ENCODE measurements around the gene BICC1.

BICC1 gene

GRCh38 chr10:58701405-58702135, 188.9 kb downstream of the BICC1 start:
- no peak for DNase-seq (ENCODE audit: low spot score)

DNA sequence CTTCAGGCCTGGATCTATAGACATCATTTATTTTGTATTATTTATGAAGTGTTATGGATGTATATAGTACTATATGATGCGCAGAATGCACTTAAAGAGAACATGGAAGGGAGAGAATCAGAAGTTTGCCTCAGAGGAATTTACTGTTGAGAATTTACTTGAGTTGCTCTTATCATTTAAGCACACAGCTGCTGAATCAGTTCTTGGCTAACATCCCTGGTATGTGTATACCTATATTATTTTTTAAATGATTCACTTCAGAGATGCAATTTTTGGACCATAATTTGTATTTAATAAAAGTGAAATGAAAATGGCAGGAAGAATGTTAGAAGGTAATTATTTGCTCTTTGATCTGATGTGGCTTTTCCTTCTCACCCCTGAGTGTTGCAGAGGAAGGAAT, 191.6 kb downstream of the BICC1 start:
- DNase-seq (ENCODE audit: low spot score), result no peak

DNA sequence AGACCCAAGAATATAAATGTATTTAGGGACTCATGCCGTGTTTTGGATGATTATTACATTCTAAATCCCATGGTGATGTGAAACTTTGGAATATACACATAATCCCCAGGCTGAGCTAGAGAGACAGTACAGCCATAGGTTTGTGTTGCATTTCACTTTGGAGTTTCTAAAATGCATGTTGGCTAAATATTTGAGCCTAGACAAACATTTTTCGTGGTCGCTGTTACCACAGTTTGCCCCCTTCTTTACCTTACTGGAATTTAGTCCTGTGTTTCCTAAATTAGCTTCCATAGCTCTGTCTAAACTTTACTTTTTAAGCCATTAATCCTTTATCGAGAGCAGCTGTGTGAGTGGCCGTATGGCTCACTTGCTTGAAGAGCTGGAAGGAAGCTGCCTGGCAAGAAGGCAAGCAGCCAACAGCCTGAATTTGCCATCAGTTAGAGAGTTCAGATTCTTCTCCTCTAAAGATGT, 192.0 kb downstream of the BICC1 start:
- peak; percentile 62 for DNase-seq (ENCODE audit: low spot score)

GRCh38 chr10:58706836-58707235, 194.2 kb downstream of the BICC1 start:
- no peak for DNase-seq (ENCODE audit: low spot score)

- no peak for DNase-seq (ENCODE audit: low spot score)
Measured at GRCh38 chr10:58712141-58712540, 199.5 kb downstream of the BICC1 start.

- no peak for DNase-seq (ENCODE audit: low spot score)
Measured at GRCh38 chr10:58712982-58713381, 200.3 kb downstream of the BICC1 start.

DNA sequence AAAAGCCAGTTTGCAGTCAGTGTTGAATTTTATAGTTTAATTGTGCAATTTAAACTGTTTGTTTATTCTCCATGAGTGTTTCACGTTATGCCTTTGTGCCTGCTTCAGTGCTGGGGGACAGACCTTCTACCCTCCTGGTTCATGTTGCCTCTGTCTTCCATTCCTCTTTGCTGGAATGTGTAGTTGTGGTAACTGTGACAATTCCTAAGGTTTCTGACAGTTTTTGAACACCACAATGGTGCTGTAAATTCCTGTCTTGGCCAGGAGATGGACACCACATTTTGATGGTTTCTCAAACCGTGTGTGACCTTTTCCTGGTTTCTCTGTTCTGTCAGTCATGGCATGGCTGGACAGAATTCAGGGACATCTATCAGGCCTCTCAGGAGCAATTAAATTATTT, 201.7 kb downstream of the BICC1 start:
- no peak for DNase-seq (ENCODE audit: low spot score)

DNA sequence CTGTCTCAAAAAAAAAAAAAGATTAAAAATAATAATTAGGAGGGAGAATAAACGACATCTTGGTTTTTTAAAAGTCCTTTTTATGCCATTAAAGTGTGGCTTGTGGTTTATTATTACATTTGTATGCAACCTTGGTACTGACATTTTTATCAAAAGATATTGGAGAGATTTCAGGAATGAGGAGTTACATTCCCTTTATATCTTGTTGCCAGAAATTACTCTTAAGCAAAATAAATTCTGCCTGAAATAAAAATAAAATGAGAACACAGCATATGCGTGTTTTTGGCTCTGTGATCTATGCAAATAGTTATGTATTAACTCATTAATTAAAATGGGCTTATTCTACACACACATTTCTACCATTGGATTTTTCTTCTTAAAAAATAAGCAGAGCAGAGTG, 202.4 kb downstream of the BICC1 start:
- no peak for DNase-seq (ENCODE audit: low spot score)

GRCh38 chr10:58718596-58718995, 205.9 kb downstream of the BICC1 start:
- DNase-seq (ENCODE audit: low spot score), result no peak

GRCh38 chr10:58721601-58722281, 209.1 kb downstream of the BICC1 start:
- no peak for DNase-seq (ENCODE audit: low spot score)

- no peak for DNase-seq (ENCODE audit: low spot score)
Measured at GRCh38 chr10:58723186-58723585, 210.5 kb downstream of the BICC1 start.

- no peak for DNase-seq (ENCODE audit: low spot score)
Measured at GRCh38 chr10:58723966-58724365, 211.3 kb downstream of the BICC1 start.

DNA sequence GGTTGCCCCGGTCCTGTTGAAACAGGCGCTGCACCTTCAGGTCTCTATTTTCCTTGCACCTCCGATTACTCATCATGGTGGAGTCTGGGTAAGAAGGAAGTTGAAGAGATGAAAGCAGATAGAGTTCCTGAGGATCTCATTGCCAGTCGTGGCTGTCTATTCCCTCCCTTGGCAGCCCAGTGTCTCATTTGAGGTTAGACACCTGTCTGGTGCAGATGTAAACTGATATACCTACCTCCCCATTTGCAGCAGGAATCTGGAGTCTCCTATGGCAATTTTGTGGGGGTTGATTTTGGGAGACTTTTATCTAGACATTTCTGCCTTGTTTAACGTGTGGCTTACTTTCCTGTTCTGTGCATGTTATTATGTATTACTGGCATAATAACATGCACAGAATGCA, 212.1 kb downstream of the BICC1 start:
- DNase-seq (ENCODE audit: low spot score), result no peak

DNA sequence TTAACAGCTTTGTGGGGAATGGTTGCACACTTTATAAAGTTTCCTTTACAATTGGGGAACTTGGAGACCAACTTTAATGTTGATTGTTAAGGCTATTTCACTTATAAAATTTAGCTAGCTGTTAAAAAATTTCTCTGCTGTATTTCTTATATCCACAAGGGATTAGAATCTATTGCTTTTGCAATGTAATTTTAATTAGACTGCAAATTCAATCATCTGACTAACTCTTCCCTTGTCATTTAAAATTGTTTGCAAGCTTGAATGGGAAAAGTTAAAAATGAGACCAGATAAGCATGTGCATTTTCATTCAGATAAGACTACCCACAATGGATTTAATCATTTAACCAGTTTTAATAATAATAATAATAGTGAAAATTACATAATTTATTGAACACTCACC, 213.2 kb downstream of the BICC1 start:
- no peak for DNase-seq (ENCODE audit: low spot score)

DNA sequence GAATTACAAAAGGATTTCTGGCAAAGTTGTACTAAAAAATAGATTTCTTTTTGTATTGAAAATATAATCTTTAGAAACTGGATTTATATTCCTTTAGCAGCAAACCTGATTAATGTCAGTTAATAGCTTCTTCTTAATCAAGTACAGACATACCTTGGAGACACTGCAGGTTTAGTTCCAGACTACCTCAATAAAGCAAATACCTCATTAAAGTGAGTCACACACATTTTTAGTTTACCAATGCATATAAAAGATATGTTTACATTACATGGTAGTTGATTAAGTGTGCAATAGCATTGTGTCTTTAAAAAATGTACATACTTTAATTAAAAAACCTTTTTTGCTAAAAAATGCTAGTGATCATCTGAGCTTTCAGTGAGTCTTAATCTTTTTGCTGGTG, 215.0 kb downstream of the BICC1 start:
- no peak for DNase-seq (ENCODE audit: low spot score)

DNA sequence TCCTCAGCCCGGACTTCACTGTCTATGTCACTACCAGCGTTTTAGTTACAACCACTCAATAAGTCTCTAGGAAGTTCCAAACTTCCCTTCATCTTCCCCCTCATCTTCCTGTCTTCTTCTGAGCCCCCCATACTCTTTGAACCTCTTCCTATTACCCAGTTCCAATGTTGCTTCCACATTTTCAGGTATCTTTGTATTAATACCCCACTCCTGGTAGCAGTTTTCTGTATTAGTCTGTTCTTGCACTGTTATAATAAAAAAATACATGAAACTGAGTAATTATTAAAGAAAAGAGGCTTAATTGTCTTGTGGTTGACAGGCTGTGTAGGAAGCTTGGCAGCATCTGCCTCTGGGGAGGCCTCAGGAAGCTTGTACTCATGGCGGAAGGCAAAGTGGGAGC, 218.6 kb downstream of the BICC1 start:
- DNase-seq (ENCODE audit: low spot score), result no peak

DNA sequence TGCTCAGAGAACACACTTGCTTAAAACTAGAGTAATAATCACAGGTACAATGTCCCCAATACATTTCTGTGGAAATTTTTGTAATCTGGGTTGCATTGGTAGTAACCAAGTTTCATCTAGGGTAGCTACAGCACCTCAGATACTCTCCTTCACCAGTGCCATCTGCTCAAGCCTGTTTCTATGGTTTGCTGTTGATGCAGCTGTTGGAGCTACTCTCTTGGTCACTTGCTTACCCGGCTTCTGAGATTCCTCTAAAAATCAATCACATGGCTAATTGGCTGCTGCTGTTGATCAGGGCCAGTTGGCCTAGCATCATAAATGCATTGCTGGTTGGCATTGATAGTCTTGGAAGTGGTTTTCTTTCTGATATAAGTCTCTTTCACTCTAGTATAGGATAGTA, 220.8 kb downstream of the BICC1 start:
- DNase-seq (ENCODE audit: low spot score), result no peak

DNA sequence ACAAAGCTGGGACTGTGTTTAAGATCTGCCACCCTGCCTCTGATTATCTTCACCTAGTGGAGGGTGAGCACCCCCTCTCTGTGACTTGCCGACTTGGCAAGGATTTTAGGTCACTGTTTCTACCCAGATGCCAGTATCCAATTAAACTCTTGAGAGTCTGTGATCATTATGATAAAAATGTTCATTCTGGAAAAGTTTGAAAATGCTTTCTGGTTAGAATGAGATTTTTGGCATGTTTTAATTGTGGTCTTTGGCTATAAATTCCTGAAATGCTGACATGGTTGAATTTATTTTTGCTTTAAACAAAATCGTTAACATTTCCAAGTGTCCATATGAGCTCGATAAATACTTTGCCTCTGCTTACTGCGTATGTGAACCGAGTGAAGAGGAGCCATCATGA, 221.4 kb downstream of the BICC1 start:
- DNase-seq (ENCODE audit: low spot score), result peak; percentile 57

DNA sequence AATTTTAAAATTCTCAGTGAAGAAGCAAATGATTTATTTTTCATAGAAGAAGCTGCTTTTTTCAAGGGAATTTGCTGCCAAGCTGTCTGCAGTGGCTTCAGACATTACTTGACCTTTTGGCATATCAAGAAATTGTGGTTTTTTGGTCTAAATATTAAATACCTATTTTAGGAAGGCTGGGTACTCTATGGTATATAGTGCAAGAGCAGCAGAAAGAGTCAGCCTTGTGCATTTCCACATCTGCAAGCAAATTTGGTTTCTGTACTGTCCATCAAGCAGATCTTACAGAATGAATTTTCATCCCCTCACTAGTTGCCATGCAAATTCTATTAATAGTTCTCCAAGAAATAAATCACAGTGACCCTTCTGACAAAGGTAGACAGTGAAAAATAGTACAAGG, 222.0 kb downstream of the BICC1 start:
- DNase-seq (ENCODE audit: low spot score), result no peak

DNA sequence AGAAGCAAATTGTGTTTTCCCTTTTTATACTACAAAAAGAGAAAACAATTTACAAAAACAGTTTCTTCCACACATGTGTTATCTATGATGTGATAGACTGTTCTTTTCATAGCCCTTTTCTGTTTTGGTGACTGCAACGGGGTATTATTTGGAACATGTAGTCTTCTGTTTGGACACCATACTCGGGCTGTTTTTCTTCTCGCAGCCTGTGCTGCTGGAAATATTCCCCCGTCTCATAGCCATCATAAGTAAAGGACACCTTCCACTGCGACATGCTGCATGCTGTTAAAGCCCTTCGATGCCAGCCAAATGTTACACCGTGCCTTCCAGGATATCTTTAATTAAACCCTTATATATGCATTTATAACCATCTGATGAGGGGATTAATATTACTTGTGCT, 222.4 kb downstream of the BICC1 start:
- DNase-seq (ENCODE audit: low spot score), result no peak

GRCh38 chr10:58740620-58741369, 228.1 kb downstream of the BICC1 start:
- no peak for DNase-seq (ENCODE audit: low spot score)

GRCh38 chr10:58741673-58742072, 229.0 kb downstream of the BICC1 start:
- DNase-seq (ENCODE audit: low spot score), result no peak

- DNase-seq (ENCODE audit: low spot score), result no peak
Measured at GRCh38 chr10:58742141-58742540, 229.5 kb downstream of the BICC1 start.
